COLO829 (cell line): ENCODE results near the gene CUEDC1.

ENCODE experiments used
- DNase-seq: peaks from one replicate; pipeline ENCODE4 v3.0.0; 2012; ENCODE audit warnings: low spot score

CUEDC1 gene

DNA sequence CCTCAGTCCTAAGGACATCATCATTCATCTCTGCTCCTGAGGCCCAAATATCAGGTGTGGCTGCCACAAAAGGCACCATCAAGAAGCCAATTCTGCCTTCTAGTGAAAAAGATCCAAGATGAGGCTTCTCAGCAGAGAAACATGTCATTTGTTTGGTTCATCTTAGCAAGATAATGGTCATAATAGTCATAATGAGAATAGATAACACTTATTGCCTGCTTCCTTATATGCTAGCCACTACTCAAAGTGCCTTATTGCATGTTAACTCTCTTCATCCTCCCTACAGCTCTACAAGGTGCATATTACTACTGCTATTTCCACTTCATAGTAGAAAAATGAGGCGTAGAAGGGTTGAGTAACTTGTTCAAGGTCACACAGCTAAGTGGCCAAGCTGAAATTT is 60.4 kb downstream of the CUEDC1 start:
- no peak for DNase-seq

DNA sequence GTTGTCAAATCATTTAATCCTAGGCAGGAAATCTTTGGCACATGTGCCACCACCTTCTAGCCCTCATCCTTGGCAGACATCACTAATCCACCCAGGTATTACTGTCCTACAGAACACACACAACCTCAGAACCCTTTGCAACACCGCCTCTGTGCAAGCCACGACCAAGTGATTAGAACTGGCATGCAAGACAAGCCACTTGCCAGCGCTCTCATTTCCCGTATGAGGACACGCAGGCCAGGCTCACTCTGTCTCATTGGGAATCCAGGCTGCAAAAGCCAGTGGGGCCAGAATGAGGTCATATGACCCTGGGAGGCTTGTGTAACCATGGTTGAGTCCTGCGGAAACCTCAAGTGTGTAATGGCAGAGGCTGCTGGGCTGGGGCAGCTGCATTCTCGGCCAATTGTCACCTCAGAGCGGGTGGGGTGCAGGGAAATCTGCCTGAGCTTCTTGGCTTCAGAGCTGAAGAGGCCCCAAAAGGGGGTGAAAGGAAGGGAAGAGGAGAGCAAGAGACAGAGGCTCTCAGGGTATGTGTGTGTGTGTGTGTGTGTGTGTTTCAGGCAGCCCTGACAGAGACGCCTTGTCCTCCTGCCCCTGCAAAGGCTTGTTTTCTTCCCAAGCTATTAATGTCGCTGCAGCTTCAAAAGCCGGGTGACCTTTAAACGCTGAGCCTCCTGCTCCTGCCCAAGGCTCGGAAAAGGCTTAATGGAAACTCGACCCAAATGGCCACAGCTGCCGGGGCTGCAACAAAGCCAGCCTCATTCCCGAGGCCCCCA is 62.2 kb downstream of the CUEDC1 start:
- peak; percentile 60 for DNase-seq

DNA sequence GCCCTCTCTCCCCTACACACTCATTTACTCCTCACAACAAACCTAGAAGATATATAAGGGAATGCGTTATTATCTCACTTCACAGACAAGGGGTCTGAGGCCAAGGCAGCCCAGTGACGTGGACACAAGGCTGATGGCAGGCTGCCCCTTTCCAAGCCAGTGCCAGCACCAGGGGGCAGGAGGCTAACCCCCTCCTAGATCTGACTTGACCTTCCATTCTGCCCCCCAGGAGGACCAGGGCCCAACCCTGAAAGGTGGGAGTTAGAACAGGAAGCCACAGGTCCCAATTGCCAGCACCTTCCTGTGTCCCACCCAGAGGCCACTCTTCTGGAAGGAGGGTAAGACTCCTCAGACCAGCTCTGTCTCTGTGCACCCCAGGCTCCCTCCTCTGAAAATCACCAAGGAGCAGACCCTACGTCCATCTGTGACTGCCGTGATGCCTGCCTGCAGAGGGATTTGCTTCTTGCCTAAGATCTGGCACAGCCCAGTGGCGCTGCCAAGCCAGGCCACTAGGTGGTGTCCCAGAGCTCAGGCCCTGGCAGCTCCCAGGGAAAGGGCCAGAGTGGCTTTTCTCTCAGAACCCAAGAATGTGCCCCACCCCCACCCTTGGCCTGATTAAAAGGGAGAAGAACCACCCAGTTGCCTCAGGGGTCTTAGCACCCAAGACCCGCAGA is 62.9 kb downstream of the CUEDC1 start:
- DNase-seq: peak; percentile 86

DNA sequence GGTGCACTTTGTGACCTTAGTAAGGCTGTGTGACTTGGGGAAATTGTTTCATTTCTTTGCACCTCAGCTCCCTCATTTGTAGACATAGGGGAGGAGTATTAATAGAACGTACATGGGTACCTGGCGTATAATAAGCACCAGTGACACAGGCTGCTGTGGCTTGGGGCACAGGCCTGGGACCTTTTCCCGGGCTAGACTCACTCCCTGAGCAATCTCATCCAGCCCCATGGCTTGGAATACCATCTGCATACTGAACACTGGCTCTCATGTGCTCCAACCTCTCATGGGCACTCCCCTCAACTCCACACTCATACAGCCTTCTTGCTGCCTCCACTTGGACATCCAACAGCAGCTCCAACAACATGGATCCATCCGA is 64.4 kb downstream of the CUEDC1 start:
- no peak for DNase-seq

DNA sequence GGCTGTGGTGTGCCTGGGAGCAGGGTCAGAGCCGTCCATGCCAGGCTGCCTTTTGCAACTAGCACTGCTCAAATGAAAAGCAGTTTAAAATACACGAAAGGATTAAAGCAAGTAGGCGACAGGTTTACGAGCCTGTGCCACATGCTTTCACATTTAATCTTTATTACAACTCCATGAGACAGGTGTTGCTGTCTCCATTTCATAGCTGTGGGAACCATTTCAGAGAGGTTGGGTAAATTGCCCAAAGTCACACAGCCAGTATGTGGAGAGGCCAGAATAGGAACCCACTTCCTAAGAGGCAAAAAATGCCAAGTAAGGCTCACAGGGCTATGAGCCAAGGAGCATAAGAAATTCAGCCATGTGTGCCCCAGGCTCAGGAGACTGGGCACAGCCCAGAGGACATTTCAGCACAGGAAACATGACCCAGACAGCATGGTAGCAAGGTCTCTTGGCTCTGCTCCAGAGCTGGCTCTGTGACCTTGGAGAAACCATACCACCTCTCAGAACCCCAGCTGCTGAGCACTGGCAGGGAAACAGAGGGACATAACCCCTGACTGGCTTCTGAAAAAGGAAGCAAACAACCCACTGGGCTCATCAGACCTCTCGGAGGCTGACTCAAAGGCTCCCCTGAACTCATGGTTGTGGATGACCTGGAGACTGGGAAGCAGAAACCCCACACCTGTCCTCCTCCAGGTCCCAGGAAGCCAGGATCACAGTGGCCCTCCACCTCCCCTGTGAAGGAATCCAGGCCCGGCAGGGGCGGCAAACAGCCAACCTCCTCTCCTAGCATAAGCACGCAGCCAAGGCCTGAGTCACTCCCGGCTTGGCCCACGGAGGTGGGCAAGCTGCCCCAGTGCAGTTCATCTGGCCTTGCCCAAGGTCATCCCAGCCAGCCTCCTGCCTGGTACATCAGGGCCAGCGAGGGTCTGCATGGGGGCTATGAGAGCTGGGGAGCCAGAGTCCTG is 65.0 kb downstream of the CUEDC1 start:
- DNase-seq: no peak

DNA sequence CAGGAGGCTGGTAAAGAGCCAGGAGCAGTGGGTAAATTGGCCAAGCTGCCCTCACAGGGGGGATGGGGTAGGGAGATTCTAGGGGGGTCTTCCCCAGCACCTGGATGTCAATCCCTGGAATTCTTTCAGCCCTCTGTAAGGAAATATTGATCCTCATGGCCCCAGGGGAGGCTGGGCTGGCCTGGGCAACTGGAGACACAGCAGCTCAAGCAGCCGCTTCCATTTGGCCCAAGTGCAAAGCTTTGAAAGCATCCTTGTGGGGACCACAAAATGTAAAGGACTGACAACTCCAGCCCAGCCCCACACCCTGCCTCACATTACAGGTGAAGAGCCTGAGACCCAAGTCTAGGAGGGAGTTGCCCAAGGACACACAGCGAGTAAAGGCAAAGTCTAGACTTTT is 66.0 kb downstream of the CUEDC1 start:
- no peak for DNase-seq

DNA sequence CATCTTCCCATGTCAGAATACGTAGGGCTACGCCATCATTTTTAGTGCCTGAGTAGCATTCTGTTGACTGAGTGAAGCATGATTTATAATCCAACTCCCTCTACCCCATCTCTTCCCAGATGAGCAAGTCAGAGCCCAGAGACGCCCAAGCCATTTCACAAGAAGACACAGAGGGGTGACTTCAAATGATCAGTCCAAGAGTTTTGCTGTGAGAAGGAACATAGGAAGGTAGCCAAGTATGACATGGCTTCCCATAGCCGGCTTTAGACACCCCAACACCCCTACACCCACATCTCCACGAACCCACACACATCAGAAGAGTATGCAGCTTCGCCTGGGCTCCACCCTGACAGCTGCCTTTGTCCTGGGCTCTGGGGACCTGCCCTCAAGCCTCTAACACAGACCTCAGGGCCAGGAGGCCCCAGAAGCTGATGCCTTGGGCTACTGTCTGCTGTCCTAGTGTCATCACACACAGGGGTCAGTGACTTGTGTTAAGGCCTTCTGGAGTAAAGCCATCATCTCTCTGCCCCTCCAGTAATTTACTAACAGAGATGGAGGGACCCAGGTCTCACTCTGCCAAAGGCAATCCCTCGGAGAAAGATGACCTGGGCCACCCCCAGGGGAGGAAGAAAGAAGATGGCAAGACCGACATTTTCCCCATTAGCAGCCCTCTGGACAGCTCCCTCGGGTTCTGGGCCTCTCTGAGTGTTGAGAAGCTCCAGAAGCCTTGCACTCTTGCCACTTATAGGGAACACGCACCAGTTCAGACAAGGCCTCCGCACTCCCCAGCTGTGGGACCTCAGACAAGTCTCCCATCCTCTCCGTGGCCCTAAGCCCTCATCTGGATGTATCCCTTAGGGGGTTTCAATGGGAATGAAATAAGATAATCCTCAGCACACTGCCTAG is 66.6 kb downstream of the CUEDC1 start:
- DNase-seq: no peak

DNA sequence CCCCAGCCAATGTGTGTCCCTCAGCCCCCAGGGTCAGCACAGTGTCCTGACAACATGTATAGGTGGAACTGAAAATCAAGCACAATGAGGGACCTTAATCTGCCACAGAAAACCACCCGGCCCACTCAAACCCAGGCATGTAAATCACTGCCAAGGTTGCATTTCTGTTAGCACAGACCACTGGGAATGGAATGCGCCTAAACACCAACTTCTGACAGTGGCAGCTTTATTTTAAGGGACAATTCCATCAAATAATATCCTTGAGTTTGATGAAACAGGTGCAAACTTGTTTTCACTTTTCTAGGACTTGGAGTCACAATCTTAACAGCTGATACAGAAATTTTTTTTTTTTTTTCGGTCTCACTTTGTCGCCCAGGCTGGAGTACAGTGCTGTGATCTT is 68.1 kb downstream of the CUEDC1 start:
- no peak for DNase-seq

DNA sequence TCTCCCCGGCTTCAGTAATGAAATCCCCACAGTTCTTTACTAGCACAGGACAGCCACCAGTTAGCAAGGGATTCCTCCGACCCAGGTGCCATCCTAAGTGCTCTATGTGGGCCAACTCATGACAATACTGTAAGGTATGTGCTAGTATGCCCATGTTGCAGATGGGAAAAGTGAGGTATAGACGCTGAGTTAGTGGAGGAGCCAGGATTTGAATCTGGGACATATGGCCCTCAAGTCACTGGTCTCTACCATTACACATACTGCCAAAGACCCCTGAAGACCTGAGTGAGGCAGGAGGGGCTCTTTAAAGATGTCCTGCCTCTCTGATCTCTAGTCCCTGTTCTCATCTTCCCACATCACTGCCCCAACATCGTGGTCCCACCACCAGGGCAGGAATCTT is 69.2 kb downstream of the CUEDC1 start:
- no peak for DNase-seq

DNA sequence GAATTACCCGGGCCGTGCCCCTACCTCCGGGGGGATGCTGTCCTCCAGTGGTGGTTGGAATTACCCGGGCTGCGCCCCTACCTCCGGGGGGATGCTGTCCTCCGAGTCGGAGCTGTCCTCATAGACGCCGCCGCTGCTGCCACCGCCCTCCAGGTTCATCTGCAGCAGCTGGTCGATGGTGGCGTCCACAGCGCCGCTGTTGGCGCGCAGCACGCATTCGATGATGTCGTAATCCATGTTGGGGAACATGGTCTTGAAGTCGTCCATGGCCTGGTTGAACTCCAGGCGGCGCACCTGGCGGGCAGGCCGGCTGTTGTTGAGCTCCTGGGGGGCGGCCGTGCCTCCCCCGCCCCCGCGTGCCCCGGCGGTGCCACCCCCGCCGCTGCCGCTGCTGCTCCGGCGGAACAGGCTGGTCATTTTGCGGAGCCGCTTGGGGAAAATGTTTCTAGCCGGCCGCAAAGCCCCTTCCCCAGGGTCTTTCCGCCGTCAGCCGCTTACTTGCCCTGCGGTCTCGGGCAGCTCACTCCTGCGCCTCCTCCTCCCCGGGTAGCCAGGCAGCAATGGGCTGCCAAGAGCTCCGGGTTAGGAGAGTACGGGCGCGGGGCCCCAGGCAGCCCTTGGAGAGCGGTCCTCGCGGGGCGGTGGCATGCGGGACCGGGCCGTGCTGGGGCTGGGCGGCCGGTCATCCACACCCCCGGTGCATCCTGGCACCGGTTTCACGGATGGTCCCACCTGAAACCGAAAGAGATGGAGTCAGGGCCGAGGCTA is 69.9 kb downstream of the CUEDC1 start:
- no peak for DNase-seq

DNA sequence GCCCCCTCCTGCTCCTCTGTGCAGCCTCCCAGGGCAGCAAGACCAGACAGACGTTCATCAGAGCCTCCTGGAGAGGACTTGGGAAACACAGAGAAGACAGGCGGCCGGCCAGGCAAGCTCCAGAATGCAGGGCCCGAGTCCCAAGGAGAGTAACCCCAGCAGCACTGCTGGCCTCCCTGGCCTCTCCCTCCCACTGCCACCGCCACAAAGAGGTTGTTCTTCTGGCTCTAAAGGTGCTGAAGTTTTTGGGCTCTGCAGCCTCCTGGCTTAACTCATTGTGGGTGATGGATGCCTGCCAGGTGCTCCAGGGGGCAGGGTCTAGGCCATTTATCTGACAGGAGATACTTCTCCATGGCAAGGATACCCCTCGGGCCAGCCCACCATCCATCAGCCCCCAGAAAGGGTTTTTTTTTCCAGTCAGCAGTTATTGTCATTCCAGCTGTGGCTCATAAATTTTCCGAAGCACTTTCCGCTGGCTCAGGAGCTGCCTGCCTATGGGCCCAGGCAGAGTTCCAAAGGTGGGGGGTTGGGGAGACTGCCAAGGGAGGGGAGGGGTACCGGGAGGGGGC is 73.3 kb downstream of the CUEDC1 start:
- DNase-seq: no peak

DNA sequence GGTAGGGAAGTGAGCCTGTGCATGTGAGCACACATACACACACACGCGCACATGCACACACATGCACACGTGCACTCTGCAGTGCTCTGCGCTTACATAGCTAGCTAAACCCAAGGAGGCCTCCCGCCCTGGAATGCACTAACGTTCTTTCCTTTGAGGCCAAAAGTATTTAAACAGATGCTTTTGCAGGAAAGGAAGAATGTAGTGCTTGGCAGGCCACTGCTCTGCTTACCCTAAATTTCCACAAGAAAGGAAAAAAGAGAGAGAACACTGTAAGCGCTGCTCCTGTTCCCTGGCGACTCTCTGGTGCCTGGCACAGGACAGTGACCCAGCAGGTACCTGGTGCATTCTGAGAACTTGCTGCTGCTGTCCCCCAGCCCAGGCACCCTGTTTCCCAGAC is 74.1 kb downstream of the CUEDC1 start:
- no peak for DNase-seq

DNA sequence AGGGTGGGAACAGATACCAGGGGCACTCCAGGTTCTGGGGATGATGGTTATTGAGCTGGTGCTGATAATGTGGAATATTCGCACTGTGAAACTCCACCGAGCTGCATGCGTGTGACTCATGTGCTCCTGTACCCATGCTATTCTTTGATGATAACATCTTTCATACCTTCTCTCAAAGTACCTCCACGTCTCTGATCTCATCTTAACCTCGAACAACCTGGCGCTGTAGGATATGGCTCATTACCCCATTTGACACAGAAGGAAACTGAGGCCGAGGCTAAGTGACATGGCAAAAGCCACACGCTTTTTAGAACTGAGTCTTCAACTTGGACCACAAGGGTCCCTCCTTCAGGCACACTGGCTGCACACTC is 75.1 kb downstream of the CUEDC1 start:
- no peak for DNase-seq

DNA sequence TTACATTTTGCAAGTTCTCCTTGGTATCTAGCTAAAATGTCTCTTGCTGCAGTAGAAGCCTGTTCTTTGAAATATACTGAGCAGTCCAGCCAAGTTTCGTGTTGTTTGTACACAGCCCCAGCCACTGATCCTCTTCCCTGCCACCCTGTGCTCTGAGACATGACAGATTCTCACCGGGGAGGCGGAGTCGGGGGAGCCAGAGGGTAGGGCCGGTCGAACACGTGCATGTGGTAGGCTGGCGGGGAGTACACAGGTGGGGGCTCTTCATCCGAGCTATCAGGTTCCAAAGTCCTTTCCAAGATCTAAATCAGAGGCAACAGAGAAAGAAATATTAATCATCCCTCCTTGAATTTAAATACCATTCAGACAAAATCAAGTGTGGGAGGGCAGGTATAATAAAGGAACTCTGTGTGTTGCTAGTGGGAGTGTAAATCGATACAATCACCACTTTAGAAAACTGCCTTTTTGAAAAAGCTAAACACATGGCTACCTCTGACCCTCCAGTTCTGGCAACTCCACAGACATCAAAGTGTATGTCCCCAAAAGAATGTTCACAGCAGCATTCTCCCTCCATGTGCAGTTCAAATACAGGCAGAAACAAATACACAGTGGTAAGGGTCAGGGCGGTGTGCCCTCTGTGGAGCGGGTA is 75.7 kb downstream of the CUEDC1 start:
- DNase-seq: no peak

DNA sequence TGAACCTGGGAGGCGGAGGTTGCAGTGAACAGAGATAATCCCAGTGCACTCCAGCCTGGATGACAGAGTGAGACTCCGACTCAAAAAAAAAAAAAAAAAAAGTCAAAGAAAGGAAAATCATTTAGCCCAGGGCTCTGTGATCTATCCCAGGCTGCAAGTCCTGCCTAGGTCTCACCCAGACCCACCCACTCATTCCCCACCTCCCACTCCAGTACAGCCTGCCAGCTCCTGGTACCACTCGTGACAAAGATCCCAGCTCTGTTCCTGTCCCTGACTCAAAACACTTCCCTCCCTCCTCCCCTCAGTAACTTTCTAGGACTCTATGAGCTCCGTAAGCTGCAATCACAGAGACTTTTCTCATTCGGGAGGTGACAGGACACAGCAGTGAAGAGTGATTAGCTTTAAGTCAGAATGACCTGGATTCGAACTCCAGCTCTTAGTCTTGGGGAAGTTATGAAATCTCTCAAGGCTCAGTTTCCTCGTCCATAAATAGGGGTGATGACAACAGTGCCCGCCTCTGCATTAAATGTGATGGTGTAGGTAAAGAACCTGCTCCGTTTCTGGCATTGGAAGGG is 77.3 kb downstream of the CUEDC1 start:
- DNase-seq: no peak

DNA sequence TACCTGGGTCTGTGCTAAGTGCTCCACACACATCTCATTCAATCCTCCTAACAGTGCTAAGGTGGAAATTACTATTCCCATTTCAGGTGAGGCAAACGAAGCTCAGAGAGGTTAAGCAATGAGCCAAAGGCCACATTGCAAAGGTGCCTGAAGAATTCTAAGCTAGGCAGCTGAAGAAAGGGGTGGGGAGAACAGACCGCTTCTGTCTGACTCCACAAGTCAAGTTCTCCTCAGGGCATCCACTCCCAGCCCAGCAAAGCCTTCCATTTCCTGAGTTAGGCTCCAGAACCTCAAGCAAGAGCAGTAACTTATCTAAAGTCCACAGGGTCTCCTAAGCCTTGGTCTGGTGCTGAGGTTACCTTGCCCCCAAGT is 78.4 kb downstream of the CUEDC1 start:
- no peak for DNase-seq

DNA sequence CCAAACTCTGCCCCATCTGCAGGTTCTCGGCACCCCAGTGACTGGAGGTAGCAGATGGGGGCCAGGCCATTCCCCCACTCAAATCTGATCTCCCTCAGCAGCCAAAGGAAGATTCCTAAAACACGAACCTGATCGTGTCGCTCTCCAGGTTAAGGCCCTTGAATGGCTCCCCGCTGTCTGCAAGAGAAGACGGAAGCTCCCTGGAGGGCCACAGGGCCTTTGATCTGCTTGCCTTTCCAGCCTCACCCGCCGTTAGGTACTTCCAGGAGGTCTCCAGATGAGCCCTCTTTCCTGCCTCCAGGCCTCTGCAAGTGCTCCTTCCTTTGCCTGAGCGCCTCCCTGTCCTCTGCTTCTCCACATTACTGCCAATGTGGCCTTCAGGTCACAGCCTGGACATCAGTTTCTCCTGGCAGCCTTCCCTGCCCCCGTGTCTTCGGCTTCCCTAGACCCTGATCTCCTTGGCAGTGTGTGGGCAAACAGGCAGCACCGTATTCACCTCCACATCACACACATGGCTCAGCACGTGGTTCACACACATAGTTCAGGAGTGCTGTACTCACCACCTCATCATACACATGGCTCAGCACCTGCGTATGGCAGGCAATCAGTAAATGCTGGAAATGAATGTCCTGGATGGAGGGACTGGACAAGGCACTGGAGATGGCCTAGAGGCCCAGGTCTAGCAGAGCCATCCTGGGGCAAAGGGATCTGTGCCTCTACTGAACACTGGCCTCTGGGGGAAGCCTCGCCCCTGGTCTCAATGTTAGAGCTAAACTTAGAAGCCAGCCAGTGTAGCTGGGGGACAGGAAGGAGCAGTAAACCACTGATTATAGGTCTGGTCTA is 79.0 kb downstream of the CUEDC1 start:
- no peak for DNase-seq

DNA sequence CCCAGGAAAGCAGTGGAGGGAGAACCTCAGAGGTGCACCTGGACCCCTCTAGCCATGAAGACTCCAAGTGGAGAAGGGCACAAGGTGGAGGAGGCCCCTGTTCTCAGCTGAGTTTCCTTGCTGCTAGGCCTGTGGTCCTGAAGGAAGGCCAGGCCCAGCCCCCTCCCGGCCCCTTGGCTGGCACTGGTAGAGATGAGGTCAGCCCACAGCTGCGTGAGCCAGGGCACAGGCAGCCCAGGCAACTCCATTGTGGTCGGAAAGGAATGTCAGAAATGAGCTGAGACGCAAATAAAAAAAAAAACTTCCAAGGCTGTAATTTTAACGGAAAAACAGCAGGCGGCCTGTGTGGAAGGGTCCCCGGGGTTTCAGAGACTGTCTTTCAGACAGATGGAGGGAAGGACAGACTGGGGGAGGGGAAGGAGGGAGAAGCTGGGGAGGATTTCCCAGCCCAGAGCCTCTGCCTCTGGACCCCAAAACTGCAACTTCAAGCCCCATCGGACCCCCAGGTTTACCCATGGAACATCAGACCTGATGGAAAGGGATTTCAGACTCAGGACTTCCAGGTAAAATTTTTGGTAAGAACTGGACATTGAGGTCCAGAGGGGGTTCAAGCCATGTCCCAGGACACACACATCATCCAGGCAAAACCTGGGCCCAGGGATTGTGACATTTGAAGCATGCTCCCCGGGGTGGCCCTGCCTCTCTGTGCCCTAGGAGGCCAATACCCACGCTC is 79.8 kb downstream of the CUEDC1 start:
- peak; percentile 93 for DNase-seq
